Measurements from ENCODE around the gene PEF1.

The PEF1 gene

DNA sequence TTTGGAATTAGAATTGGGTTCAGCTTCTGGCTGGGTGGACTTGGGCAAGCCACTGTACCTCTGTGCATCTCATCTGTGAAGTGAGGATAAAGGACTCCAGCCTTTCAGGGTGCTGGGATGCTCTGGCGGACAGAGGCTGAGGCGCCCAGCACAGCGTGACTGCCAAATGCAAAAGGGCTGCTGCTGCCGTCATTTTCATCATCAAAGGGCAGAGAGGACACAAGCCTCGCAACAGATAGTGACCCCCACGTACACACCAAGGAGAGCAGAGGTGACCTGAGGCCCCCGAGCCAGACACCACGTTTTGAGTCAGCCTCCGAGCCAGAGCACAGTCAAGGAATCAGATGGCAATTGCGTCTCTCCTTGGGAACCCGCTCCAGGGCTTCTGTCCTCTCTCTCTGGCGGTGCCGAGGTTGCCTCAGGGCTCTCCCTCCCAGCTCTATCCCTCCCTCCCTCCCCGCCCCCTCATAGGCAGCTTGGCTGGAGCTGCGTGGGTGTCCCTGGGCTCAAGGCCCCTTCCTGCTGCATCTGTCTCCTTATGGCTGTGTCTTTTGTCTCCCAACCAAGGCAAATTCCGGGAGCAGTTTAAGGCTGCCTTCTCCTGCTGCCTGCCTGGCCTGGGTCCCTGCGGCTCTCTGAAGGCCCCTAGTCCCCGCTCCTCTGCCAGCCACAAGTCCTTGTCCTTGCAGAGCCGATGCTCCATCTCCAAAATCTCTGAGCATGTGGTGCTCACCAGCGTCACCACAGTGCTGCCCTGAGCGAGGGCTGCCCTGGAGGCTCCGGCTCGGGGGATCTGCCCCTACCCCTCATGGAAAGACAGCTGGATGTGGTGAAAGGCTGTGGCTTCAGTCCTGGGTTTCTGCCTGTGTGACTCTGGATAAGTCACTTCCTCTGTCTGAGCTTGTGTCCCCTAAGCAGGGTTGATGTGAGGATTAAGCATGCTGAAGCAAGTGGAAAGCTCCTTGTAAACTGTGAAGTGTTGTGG, 18.2 kb downstream of the PEF1 start:
- DNase-seq = no peak

DNA sequence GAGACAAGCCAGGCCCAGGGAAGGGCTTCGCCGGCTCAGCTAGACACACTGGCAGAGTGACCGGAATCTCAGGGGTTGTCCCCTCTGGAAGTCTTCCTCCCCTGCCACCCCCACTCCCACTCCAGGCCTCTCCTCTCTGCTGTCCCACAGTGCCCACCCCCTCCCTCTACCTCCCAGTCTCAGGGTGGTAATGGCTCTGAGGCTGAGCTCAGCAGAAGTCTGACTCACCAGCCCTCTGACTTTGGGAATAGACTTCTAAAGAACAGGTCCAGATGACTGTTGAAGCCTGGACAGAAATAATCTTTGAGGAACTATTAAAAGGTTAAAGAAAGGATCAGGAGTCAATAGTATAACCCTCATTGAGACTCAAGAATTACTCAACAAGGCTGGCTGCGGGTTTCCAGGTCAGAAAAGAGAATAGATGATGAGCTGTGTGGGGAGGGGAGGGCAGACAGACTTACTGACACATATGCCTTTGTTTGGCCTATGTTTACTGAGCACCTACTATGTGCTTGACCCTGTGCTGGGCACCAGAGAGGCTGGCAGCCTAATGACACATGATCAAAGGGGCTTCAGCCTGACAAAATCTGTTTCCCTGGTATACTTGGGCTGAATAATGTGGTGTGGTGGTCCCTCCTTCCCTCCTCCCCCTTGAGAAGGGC, 19.0 kb downstream of the PEF1 start:
- no peak for DNase-seq

DNA sequence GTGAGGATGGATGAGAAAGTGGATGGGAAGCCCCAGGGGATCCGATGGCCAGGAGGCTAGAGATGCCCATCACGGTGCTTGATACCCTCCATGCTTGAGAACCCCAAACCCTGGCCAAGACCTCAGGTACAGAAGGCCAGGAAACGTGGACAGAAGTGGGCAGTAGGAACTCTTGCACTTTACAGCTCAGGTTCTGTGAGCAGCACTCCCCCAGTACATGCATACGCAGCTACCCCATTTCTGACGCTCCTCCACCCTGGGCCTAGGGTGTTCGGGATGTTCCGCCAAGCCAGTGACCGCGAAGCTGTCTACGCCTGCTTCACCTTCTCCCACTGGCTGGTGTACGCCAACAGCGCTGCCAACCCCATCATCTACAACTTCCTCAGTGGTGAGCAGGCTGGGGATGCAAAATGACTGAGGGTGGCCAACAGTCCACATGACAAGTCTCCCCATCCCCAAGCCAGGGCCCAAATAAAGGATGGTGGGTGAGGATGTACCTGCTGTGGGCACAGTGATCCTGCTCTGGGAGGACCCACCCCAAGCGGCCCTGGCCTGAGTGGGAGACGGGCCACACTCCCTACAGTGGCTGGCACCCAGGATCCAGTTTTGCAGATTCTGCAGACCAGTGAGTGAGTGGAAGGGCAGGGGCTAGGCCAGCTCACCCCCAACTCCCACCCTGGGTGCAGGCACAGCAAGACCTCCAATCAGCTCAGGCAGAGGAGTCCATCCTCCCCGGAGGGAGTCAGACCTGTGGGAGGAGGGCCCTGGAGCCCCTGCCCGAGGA, 19.8 kb downstream of the PEF1 start:
- DNase-seq = no peak

DNA sequence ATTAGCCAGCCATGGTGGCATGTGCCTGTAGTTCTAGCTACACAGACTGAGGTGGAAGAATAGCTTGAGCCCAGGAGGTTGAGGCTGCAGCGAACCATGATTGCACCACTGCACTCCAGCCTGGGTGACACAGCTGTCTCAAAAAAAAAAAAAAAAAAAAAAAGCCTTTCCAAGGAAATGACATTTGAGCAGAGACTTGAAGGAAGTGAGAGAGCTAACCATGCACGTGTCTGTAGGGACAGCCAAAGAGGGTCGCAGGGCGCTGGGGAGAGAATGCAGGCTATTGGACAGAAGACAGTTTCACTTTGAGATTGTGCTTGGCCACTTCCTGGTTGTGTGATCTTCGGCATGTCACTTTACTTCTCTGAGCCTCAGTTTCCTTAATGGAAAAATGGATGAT, 20.4 kb downstream of the PEF1 start:
- DNase-seq = no peak

DNA sequence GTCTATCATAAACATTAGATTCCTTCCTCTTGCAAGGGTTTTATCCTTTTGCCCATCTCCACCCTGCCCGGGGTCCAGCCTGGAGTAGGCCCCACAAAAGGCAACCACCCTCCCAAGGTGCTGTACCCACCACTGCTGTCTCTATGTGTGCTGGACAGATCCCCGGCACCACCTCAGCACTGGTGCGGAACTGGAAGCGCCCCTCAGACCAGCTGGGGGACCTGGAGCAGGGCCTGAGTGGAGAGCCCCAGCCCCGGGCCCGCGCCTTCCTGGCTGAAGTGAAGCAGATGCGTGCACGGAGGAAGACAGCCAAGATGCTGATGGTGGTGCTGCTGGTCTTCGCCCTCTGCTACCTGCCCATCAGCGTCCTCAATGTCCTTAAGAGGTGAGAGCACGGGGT, 21.3 kb downstream of the PEF1 start:
- no peak for DNase-seq

DNA sequence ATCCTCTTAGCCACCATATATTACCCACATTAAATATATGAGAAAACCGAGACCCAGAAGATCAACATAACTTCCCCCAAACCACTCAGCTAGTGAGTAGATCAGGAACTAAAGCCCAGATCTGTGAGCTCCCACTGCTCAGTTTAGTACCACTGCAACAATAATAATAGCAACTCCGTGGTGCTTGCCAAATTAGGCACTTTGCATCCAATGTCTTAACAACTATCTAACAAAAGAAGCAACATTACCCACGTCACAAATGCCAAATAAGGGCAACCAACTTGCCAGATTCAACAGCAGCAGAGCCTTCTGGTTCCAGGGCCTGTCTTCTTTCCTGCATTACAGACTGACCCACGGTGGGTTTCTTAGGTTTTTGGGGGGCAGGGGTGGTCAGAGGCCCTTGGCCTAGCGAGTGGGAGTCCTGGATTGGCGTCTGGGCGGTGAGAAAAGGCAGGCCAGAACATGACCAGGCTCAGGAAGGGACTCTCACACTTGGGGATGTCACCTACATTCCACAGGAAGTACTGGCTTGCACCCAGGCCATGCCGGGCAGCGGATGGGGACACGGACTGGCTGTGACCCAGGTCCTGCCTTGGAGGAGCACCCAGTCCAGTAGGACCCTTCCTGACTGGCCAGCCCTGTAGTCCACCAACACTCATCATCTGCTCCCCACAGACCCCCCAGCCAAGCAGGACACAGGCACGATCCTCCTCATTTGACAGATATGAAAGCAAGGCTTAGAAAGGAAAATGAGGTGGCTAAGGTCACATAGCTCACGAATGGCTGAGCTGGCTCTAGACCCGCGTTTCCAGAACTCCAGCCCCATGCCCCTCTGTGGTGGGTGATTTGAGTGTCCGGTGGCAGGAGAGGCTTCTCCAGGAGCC, 22.6 kb downstream of the PEF1 start:
- no peak for DNase-seq

DNA sequence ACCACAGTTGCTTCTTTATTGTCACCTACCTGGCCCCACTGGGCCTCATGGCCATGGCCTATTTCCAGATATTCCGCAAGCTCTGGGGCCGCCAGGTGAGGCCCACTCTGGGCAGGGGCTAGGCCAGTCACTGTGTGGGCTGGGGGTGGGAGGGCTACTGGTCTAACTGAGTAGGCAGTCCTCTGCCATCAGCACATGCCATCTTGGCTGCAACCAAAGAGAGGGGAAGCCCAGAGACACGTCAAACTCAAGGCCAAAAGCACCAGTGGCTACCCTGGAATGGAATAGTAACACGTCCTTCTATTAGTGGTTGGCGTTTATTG, 23.2 kb downstream of the PEF1 start:
- DNase-seq = no peak

DNA sequence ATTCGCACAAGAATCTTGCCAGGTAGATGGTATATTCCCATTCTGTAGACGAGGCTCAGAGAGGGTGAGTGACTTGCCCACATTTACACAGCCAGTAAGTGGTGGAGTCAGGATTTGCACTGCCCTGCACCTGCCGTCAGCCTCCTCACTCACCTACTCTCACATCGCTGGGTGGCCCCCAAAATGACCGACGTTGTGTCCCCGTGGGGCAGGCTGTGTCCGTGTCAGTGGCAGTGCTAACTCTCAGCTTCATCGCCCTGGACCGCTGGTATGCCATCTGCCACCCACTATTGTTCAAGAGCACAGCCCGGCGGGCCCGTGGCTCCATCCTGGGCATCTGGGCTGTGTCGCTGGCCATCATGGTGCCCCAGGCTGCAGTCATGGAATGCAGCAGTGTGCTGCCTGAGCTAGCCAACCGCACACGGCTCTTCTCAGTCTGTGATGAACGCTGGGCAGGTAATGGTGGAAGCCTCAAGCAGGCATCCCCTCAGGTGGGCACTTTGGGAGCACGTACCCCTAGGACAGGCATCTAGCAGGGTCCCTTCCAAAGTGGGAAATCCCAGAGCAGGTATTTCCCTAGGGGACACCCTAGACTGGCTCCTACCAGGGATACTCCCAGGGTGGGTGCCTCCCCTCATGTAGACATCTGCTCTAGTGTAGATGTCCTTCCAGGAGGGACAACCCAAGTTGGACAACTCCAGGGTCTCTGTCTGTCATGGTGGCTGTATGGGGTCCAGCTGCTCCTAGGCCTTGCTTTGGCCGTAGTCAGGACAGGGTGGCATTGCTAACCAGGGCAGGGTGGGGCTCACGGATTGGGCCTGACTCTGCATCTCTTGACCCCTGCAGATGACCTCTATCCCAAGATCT, 23.8 kb downstream of the PEF1 start:
- DNase-seq = no peak

DNA sequence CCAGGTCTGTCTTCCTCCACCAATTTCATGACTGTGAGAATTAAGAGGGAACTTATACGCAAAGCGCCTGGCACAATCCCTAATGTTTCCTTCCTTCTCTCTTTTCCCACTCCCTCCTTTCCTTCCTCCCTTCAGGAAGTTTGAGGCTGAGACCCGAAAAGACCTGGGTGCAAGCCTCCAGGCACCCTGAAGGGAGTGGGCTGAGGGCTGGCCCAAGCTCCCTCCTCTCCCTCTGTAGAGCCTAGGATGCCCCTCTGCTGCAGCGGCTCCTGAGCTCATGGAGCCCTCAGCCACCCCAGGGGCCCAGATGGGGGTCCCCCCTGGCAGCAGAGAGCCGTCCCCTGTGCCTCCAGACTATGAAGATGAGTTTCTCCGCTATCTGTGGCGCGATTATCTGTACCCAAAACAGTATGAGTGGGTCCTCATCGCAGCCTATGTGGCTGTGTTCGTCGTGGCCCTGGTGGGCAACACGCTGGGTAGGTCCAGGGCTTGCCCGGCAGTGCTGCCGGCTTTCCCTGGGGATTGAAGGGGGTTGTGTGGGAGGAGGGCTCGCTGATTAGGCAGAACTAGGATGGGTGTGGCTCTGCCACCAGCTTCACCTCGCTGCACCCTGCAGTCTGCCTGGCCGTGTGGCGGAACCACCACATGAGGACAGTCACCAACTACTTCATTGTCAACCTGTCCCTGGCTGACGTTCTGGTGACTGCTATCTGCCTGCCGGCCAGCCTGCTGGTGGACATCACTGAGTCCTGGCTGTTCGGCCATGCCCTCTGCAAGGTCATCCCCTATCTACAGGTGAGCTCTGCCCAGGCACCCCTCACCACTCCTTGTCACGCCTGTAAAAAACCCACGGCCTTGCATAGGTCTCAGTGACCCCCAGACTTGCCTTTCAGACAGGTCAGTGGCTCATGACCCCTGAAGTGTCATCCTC, 25.5 kb downstream of the PEF1 start:
- no peak for DNase-seq

DNA sequence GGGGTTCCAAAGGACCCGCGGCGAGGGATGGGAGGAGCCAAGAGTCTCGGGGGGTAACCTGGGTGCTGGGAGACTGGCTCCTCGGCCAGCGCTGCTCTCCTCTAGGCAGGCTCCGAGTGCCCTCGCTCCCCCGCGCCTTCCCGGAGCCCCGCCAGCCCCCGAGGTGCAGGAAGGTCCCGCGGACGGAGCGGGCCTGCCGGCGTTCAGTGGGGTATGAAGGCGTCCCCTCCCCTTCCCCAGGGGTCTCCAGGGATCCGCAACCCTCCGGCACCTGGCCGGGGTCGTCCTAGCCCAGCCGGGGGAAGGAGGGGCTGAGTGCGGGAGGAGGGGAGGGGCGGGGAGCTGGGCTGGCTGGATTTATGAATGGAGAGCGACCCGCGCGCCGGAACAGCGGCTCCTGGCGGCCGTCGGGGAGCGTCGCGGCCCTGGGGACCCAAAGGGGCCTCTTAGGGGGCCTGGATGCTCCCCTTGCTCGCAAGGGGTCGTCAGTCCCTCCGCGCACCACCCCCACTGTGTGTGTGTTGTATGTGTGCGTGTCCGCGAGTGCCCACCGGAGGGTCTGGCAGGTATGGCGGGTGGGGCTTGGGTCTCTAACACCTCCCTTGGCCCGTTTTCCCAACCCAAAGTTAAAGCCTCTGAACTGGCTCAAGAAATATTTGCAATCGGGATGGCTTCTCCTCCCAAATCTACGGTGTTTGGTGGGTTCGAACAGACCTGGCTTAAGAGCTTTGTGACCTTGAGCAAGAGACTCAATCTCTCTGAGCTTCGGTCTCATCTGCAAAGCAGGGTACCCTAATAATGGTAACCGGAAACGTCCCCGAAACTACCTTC, 26.5 kb downstream of the PEF1 start:
- DNase-seq = no peak

DNA sequence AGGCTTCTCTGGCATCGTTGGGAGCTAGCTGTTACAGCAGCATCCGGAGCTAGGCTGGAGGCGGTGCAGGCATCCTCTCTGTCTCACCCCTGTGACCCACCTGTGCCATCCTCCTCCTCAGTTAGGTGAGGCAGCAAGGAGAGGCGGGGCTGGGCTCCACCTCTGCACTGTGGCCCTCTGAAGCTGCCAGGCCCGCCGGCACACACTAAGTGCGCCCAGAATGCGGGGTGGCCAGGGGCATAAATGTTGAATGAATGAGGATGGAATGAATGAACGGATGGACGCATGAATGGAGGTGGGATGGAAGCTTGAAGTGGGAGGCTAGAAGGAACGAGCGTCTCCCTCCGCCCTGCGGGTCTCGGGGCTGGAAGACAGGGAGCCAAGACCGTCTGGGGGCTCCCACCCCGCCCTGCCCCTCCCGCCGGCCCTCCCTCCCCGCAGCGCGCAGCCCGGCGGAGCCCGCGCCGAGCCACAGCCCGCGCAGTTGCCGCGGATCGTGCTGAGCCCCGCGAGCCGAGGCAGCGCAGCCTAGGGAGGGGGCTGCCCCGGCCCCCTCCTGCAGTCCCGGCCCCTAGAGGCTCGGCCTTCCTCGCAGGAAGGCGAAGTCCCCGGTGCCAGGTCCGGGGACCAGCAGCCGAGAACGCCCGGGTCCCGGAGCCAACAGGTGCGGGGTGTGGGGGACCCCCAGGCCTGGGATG, 27.3 kb downstream of the PEF1 start, which contains the start of gene HCRTR1:
Gene HCRTR1, plus strand, starts transcription at position 472 of the 698 bp plus-strand sequence. CDS start 1,504 bp downstream, outside the sequence.
- no peak for DNase-seq

DNA sequence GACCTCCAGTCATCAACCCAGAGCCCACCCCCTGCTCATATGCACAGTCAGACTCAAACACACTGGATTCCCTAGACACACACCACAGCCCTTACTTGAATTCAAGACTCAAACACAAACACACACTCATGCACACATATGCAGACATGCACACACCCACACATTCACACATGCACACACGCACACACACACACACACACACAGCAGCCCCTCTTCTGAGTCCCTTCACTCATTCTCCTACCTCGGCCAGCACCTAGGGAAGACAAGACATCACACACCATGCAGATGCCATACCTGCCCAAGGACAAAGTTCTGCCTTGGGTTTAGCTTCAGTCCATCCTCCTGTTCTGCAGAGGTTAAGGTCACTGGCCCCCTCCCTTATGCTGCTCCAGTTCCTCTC, 28.7 kb downstream of the PEF1 start:
- no peak for DNase-seq

DNA sequence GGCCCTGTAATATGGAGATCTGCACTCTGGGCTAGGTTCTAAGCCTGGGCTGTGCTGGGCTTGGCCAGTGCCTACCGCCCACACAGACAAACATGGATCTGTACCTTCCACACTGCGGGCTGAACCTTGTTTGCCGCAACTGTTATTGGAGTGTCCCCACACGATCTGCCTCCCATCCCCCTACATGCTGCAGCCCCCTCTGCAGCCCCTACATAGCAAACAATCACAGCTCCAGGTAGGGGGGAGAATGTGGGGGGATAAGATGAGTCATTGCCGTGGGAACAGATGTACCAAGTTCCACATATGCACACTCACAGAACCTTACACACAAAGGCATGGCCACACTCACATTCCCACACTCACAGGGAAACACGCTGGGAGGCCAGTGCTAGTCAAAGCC, 29.3 kb downstream of the PEF1 start:
- no peak for DNase-seq

DNA sequence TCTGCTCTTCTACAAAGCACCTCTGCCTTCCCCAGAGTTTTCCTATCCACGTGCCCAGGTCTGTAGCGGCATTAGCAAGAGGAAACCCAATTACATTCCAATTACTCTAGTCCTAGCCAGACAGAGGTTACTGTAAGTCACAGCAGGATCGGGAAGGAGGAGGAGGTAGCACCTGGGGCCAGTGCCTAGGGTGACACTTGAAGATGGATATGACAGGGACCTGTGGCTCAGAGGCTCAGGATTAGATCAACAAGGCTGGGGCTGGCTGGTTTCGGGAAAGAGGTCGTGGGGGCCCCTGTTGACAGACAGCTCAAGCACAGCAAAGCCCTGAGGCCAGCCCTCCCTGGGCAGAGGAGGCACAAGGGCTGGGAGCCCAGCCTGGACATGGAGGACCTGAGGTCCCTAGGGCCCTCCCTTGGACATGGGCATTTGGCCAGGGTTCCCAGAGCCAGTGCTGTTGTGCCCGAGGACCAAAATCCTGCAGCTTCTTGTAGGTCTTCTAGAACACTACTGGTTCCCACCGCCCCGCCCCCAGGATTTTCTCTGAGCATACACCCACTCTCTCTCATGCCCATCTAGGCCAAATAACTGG, 30.2 kb downstream of the PEF1 start:
- DNase-seq = no peak

DNA sequence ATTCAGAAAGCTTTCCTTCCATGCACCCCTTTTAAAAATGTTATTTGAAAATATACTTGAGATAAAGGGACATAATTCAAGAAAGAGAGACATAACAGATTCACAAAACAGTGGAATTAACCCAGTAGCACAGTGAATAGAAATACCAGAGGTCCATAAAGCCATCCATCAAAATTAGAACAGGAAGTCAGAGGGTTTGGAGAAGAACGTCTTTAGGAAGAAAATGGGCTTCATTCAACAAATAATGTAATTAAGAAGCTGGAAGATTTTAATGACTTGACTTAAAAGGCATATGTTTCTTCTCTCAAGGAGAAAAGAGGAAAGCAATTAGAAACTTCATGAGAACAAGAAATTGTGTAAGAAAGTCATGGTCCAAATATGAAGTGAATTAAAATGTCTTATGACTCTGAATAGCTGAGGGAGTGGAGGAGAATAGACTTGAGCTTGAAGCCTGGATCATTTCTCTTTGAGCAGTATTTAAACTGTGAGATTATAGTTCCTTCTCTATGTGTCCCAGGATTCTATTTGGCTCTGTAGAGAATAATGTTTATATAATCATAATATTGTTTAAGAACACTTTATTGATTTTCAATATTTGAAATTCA, 35.1 kb downstream of the PEF1 start:
- DNase-seq = no peak

DNA sequence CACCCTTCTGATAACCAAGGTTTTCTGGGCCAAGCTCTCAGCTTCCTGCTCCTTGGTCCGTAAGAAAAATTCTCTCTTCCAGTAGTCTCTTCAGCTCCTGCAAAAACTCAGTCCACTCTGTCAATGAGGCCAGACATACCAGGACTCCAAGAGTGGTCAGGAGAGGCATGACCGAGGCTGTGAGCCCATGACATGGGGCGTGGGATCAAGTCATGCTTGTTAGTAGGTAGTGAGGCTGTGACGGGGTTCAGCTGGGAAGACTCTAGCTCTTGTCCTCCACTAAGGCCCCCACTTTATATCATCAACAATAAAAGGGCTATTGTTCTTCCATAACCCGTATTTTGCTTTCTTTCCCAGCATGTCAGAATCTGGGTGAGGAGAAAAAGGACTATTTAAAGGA, 37.3 kb downstream of the PEF1 start:
- no peak for DNase-seq

DNA sequence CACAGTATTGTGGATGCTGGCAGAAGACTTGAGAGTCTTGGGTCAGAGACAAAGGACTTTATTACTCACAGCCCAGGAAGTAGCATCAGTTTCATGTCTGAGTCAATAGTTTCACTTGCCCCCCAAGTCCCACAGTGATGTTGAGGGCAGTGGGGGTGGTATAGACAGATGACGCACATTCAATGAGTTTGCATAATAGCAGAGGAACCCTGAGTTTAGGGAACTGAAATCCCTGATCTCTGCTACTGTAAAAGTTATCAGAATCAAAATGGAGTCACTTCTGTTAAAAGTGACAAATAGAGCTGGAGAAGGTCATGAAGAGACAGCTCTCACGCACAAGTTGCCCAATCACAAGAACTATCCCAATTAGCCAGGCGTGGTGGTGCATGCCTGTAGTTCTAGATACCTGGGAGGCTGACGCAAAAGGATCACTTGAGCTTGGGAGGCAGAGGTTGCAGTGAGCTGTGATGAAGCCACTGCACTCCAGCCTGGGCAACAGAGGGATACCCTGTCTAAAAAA, 38.7 kb downstream of the PEF1 start:
- DNase-seq = no peak

DNA sequence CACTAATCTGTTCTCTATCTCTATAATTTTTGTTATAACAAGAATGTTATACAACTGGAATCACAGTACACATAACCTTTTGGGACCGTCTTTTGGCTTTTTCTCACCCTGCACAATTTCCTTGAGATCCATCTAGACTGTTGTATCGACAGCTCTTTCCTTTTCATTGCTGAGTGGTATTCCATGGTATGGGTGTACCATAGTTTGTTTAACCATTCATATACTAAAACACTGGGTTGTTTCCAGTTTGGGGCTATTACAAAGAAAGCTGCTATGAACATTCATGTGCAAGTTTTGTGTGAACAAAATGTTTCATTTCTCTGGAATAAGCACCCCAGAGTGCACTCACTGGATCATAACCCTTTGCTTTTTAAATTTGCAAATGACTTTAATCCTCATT, 42.6 kb downstream of the PEF1 start:
- DNase-seq = no peak

Measured in NCI-H1694 (cell line).